Lower lobe of right lung (tissue), 2 donors: ENCODE measurements around the gene SLC12A6. TPM values are rescaled to one million over a fixed set of nuclear protein-coding genes. Genes with fewer than 3 reads are reported as not detected.
"Not testable (repeated sequence)": the region's sequence is repeated elsewhere in the genome, so short reads cannot be mapped to it uniquely, and the experiment has no call there.

Experiments used
- ATAC-seq, 2 donors: fragments of 200-7000 bp; cut with Tn5 transposase; one replicate each; pipeline ENCODE4 v1.9.1; 2020 to 2022; ENCODE audit warnings: mild to moderate bottlenecking in 2 of 2, moderate library complexity in 2 of 2
- DNase-seq: peaks from one replicate; pipeline ENCODE4 v3.0.0-alpha.2; 2020
- H3K27ac ChIP-seq: fragments of 200-600 bp; one replicate; pipeline ENCODE4 v1.8.0; 2022
- H3K27me3 ChIP-seq: fragments of 200-600 bp; one replicate; pipeline ENCODE4 v1.8.0; 2022; ENCODE audit warnings: low read depth
- H3K36me3 ChIP-seq: fragments of 200-600 bp; one replicate; pipeline ENCODE4 v1.8.0; 2022; ENCODE audit warnings: mild to moderate bottlenecking
- H3K4me1 ChIP-seq: fragments of 200-600 bp; one replicate; pipeline ENCODE4 v1.8.0; 2022
- H3K4me3 ChIP-seq: fragments of 200-600 bp; one replicate; pipeline ENCODE4 v1.8.0; 2022; ENCODE audit warnings: mild to moderate bottlenecking
- H3K9me3 ChIP-seq: fragments of 200-600 bp; one replicate; pipeline ENCODE4 v1.8.0; 2022
- intact Hi-C: fragments of 100-400 bp; cut with DNase I; formaldehyde crosslinking; loops from one replicate; pipeline ENCODE4 v1.11.0; 2022
- long read RNA-seq: library from polyadenylated mRNA; unstranded; transcript quantifications from one replicate; pipeline ENCODE4 v2.0.0, GENCODE V29; 2021
- total RNA-seq: library from RNA; stranded (reverse); fragmentation: NEBNext Ultra II Directional; extraction: Animal tissue kit (Norgen Biotek cat#: 25700); gene quantifications from one replicate; pipeline ENCODE4 v1.2.1, GENCODE V29; 2021
- TF ChIP-seq, protein P1 (sequence below): fragments of 200-600 bp; IDR thresholded peaks from one replicate; pipeline ENCODE4 v1.8.0; 2022; ENCODE audit warnings: antibody characterized with exemption, mild to moderate bottlenecking
- donor health status: DM: no; HTN: yes; CAD: no; lungs with severe emphysema.

SLC12A6 gene
- 59.7 TPM for total RNA-seq
- long read RNA-seq, partial matches to known transcripts, result 7 of 15 reads
- long read RNA-seq, other reads (novel, unspliced or antisense), result 8 of 15 reads

DNA sequence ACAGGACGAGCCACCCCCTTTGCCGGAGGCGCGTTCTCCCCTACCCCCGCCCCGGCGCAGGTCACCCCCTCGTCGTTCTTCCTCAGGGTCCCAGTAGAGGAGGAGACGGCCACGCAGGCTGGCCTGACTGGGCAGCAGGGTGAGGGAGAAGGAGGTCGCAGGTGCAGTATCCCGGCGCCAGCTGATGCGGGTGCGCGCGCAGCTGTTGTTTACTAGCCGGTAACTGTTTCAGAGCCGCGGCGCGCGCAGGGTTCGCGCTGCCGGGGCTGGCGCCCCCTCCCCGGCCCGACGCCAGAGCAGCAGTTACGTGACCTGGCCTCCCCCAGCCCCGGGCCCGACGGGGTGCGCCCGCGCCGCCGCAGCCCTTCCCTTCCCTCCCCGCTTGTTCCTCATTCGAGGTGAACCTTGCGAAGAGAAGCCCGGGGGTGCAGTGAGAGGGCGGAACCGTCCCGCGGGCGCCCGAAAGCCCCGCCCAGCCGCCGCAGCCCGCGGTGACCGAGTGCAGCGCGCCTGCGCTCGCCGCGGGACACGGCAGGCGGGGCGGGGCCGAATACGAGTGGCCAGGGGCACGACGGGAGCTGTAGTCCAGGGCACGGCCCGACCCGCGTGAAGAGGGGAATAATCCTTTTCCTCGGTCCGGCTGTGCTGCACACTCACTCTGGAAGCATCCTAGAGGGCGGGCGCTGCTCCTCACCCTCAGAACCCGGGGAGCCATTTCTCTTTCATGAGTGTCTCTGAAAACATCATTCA lies at the start of gene SLC12A6:
SLC12A6 (minus strand) TSS at position 225 of the 750 bp plus-strand sequence. CDS start 1,101 bp downstream, outside the sequence.
- H3K27me3 ChIP-seq, result no peaks in the 10 kb centered on the region
- peak within 1 kb of the TSS; percentile 92 for H3K27ac ChIP-seq
- peaks cover 29% of the 10 kb centered on the region for H3K36me3 ChIP-seq
- intact Hi-C loops, result no loop called here
- no peaks in the 10 kb centered on the region for H3K9me3 ChIP-seq
- peak; percentile 98 for ATAC-seq
- H3K4me1 ChIP-seq, result peaks cover 57% of the 10 kb centered on the region
- peak; percentile 95 for DNase-seq
- TF ChIP-seq, protein P1, sequence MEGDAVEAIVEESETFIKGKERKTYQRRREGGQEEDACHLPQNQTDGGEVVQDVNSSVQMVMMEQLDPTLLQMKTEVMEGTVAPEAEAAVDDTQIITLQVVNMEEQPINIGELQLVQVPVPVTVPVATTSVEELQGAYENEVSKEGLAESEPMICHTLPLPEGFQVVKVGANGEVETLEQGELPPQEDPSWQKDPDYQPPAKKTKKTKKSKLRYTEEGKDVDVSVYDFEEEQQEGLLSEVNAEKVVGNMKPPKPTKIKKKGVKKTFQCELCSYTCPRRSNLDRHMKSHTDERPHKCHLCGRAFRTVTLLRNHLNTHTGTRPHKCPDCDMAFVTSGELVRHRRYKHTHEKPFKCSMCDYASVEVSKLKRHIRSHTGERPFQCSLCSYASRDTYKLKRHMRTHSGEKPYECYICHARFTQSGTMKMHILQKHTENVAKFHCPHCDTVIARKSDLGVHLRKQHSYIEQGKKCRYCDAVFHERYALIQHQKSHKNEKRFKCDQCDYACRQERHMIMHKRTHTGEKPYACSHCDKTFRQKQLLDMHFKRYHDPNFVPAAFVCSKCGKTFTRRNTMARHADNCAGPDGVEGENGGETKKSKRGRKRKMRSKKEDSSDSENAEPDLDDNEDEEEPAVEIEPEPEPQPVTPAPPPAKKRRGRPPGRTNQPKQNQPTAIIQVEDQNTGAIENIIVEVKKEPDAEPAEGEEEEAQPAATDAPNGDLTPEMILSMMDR, result no peak
- H3K4me3 ChIP-seq, result peak within 1 kb of the TSS; percentile 67

DNA sequence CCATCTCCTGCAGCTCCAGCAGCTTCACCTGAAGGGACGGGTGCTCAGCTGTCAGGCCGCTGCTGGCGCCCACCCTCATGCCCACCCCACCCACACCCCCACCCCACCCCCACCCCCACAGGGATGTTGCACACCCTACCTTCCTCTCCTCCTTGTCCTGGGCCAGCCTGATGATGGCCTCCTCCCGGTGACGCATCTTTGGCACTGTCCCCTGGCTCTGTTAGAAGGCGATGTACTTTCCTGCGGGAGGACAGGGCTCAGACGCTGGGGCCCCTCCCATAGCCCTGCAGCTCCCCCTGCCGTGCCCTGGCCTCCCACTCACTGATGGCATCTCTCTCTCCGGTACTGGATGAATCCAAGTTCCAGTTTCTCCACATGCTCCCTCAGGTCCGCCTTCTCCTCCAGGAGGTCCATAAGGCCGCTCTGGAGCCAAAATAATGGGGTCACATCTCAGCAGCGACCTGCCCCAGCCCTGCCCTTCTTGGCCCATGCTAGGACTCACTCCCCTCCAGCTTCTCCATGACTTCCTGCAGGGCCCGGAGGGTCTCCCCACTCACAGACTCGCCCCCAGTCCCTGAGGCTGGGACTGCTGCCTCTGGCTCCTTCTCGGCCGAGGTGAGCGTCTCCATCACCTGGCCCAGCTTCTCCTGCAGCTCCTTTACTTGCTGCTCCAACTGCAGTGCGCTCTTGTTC lies 44.4 kb upstream of the SLC12A6 start:
- H3K9me3 ChIP-seq, ATAC-seq, H3K27me3 ChIP-seq, H3K36me3 ChIP-seq, H3K27ac ChIP-seq, H3K4me3 ChIP-seq, DNase-seq, H3K4me1 ChIP-seq, intact Hi-C loops: not testable (repeated sequence)

GRCh38 chr15:34380491-34380890 lies 42.9 kb upstream of the SLC12A6 start:
- H3K27me3 ChIP-seq, H3K27ac ChIP-seq, DNase-seq, ATAC-seq, H3K4me3 ChIP-seq, H3K36me3 ChIP-seq, H3K9me3 ChIP-seq, H3K4me1 ChIP-seq, intact Hi-C loops: not testable (repeated sequence)

DNA sequence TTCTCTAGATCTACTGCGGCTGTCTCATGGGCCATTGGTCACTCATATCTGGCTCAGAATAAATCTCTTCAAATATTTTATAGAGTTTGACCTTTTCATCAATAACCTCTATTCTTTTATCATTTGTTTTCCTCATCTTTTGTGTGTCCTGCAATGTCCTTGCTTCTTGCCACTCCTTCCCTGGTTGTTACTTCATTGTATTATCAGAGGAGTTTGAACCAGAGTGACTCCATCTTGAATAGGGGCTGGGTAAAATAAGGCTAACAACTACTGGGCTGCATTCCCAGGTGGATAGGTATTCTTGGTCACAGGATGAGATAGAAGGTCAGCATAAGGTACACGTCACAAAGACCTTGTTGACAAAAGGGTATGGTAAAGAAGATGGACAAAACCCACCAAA lies 39.3 kb upstream of the SLC12A6 start:
- H3K27me3 ChIP-seq, result no peaks in the 10 kb centered on the region
- H3K9me3 ChIP-seq, result no peaks in the 10 kb centered on the region
- ATAC-seq (no peak), DNase-seq (no peak)
- no peaks in the 10 kb centered on the region for H3K4me1 ChIP-seq
- no peak overlapping the region for H3K4me3 ChIP-seq
- H3K27ac ChIP-seq, result no peak overlapping the region
- no peaks in the 10 kb centered on the region for H3K36me3 ChIP-seq
- intact Hi-C loops, result no loop called here
- TF ChIP-seq, protein P1, result no peak

DNA sequence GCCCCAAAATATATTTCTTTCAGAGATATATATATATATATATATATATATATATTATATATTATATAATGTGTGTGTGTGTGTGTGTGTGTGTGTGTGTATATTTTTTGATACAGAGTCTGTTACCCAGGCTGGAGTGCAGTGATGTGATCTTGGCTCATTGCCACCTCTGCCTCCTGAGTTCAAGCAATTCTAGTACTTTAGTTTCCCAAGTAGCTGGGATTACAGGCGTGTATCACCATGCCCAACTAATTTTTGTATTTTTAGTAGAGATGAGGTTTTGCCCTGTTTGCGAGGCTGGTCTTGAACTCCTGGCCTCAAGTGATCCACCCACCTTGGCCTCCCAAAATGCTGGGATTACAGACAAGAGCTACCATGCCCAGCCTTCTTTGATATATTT lies 38.0 kb upstream of the SLC12A6 start:
- intact Hi-C loops, ATAC-seq, H3K27ac ChIP-seq, H3K27me3 ChIP-seq, H3K4me3 ChIP-seq, DNase-seq, H3K36me3 ChIP-seq, H3K4me1 ChIP-seq, H3K9me3 ChIP-seq: not testable (repeated sequence)

DNA sequence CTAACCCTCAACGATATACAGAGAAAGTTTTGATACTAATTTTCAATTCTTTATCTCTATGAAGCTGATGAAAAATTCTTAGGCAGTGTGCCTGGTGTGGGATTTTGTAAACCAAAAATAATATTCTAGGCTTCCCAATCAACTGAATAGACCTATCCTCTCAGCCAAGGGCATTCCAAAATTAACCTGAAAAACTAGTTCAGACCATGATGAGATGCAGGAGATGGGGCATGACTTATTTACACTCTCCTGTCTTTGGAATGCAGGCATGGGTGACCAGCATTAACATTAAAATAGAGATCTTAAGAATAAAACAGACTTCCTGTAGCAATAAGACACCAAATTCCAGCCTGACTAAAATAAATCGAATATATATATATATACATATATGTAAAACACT lies 37.2 kb upstream of the SLC12A6 start:
- DNase-seq, result no peak
- intact Hi-C loops, result no loop called here
- Histone ChIP-seq H3K9me3 (no peaks in the 10 kb centered on the region), H3K4me3 (no peak overlapping the region), H3K4me1 (no peaks in the 10 kb centered on the region), H3K27ac (no peak overlapping the region), H3K27me3 (no peaks in the 10 kb centered on the region), H3K36me3 (no peaks in the 10 kb centered on the region)
- no peak for ATAC-seq
- TF ChIP-seq, protein P1, result no peak

DNA sequence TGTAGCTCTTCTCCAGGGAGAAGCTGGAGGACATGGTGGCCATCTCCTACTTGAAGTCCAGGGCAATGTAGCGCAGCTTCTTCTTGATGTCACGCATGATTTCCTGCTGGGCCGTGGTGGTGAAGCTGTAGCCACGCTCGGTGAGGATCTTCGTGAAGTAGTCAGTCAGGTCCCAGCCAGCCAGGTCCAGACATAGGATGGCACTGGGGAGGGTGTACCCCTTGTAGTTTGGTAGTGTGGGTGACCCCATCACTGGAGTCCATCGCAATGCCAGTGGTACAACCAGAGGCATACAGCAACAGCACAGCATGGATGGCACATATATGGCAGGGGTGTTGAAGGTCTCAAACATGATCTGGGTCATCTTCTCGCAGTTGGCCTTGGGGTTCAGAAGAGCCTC lies 36.4 kb upstream of the SLC12A6 start:
- no peaks in the 10 kb centered on the region for H3K9me3 ChIP-seq
- no peaks in the 10 kb centered on the region for H3K4me1 ChIP-seq
- H3K4me3 ChIP-seq, result no peak overlapping the region
- no peak overlapping the region for H3K27ac ChIP-seq
- intact Hi-C loops, result no loop called here
- ATAC-seq, result no peak
- no peaks in the 10 kb centered on the region for H3K27me3 ChIP-seq
- H3K36me3 ChIP-seq, result no peaks in the 10 kb centered on the region
- TF ChIP-seq, protein P1, result no peak
- no peak for DNase-seq
